GM19023 (cell line): Measurements from ENCODE around the gene CDC42EP1.
"Not testable (repeated sequence)": the region's sequence is repeated elsewhere in the genome, so short reads cannot be mapped to it uniquely, and the experiment has no call there.

Experiments
- ATAC-seq: cut with Tn5 transposase; IDR thresholded peaks from one replicate; pipeline ENCODE4 v1.9.1; 2021; ENCODE audit warnings: mild to moderate bottlenecking, moderate library complexity; ENCODE audit not compliant: unreplicated experiment

CDC42EP1 gene

DNA sequence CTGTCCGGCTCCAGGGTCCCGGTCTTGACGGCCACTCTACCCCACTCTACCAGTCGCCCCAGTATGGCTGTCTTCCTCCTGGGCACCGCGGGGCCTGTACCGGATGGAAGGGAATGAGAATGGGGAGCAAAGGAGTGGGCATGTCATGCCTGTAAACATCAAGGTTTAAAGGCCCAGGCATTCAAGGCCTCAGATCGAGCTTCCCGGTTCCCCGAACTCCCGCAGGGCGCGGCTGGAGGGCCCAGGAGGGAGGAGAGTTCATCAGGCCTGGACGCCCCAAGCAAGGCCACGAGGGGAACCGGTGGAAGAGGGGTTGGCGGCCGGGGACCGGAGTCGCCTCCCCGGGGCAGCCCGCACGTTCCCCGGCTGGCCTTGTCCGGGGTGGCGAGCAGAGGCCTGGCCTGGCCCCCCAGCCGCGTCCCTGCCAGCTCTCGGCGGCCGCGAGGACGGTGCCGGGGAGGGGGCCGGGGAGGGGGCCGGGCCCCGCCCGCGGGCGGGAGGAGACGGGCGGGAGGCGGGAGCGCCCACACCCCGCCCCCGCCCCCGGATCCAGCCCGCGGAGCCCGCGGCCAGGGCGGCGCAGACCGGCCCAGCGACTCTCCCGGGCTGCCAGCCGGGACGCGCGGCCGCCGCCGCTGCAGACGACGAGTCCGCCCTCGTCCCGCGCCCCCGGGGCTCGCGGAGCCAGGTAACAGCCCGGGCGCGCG lies at the start of gene CDC42EP1:
Gene CDC42EP1 (plus strand): TSS at position 580 of the 707 bp plus-strand sequence. CDS start 5,870 bp downstream, outside the sequence.
- ATAC-seq, result no peak

DNA sequence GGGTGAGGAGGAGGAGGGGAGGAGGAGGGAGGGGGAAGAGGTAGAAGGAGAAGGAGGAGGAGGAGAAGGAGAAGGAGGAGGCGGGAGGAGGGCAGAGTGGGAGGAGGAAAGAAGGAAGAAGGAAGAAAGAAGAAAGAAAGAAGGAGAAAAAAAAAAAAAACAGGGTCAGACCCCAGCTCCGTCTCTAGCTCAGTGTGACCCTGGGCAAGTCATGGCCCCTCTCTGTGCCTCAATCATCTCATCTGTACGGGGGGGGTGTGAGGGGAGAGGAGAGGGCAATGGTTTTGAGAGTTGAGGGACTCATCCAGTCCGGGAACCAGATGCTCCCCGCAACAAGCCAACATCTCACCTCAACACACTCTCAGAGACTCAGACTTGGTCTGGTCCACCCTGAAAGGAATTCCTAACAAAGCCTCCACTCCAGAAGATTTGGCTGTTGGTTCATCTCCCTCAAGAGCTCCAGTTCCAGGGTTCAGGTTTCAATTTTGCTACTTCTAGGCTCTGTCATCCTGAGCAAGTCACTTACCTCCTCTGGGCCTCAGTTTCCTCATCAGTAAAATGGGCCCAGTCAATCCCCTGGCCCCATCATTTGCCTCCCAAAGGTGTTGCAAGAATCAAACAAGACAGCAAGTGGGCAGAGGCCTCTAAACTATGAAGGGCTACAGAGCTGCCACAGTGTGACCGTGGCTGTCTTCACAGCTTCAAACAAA lies 48.7 kb upstream of the CDC42EP1 start:
- no peak for ATAC-seq

DNA sequence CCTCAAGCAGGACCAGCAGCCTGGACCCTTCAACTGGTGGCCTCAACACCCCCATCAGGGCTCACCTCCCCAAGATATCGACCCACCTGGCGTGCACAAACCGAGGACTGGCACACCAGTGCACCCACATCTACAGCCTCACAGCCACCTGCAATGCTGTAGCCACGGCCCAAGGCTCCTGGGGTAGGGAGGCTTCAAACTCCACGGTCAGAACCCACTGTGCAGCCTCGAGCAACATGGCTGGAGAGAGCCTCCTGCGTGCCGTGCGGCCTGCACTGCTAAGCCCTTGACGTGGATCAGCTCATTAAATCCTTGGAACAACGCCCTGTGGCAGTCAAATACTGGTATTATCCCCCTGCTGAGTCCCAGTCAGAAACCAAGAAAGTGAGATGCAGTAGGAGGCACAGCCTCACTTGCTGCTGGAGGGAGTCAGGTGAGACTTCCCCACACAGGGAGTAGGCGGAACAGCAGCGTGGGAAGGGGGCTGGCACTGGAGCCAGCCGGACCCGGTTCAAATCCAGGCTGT lies 45.7 kb upstream of the CDC42EP1 start:
- no peak for ATAC-seq

- ATAC-seq, result no peak
Observed at GRCh38 chr22:37515901-37516300, 44.4 kb upstream of the CDC42EP1 start.

GRCh38 chr22:37516456-37516855 lies 43.8 kb upstream of the CDC42EP1 start:
- no peak for ATAC-seq

GRCh38 chr22:37517826-37518450 lies 42.3 kb upstream of the CDC42EP1 start:
- ATAC-seq, result no peak

DNA sequence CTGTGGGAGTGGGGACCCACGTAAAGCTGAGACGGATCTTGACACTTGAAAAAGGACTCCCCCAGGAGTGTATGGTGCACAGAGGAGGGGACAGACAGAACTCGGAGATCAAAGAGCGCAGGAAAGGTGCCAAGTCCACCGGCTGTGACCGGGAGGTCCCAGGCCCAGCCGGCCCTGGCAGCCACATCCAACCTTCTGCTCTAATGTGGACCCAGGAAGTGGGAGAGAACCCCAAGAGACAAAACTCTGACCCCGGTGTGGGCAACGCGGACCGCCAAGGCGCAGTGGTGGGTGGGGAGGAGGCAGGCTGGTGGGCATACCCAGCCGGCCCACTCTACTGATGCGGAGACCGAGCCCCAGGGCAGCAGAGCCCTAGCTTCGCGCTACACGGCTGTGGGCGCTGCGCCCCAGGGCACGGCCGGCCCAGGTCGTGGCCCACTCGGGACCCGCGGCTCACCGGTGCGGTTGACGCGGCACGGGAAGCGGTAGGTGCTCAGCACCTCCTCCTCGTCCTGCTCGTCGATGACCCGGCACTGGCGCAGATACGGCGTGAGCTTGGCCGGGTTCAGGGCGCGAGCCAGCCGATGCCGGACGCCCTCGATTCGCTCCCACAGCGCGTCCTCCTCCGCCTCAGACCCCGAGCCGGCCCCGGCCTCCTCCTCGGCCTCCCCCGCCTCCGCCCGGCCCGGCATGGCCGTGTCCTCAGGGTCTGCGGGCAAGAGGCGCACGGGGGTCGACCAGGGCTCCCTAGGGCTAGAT lies 41.6 kb upstream of the CDC42EP1 start:
- no peak for ATAC-seq

DNA sequence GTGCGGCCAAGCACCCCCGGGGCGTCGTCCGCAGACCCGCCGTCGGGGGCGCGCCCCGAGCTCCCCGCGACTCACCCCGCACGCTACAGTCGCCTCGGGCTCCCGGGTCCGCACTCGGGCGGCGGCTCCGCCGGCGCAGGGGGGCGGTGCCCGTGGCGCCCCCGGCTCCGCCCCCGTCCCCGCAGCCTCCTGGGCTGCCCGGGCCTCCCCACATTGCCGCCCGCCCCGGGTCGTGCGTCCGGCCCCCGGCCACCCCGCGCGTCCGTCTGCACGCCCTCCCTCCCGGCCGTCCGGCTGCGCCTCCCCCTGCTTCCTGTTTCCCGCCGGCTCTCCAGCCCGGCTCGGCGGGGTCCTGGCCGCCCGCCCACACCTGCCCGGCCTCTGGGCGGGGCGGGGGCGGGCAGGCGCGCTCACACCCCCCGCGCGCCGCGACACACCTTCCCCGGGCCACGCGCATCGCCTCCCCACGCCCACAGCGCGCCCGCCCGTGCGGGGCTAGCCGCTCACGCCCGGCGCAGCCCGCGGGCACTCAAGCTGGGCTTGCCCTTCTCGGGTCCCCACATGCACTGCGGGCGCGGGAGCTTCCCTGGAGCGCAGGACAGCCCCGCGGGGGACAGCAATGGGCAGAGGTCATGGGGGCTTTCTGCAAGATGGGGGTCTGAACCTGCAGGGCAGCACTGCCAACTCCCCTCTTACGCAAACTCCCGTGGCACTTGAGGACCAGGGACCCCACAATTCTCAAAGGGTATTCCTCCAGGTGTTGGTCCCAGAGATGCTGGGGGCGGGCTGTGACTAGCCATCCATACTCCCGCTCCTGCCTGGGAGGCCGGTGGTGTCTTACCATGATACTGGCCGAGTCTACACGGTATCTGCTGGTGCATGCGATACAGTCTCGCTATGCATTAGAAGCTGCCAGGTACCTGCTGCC lies 40.7 kb upstream of the CDC42EP1 start, which contains the start of gene CARD10:
Gene CARD10 (minus strand): TSS at position 148 of the 928 bp plus-strand sequence. CDS start 215 bp downstream, outside the sequence.
- no peak for ATAC-seq

DNA sequence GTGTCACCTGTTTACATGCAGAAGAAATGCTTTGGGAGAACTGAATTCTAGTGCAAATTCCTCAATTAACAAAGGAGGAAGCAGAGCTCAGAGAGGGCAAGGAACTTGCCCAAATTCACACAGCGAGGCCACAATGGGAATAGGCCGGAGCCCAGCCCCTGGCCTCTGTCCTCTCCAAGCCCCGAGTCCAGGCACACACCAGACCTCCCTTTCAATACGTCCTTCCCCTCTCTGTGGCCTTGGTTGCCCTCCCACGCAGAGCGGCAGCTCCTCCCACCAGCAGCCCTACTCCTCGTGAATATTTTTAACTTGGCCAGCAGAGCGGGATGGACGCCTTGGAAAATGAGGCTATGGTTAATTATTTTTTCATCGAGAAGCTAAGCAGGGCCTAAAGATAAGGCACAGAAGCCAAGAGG lies 39.5 kb upstream of the CDC42EP1 start:
- ATAC-seq, result no peak

- no peak for ATAC-seq
Observed at GRCh38 chr22:37521236-37521739, 39.0 kb upstream of the CDC42EP1 start.

- no peak for ATAC-seq
Observed at GRCh38 chr22:37522482-37522881, 37.8 kb upstream of the CDC42EP1 start.

GRCh38 chr22:37525073-37525745 lies 35.1 kb upstream of the CDC42EP1 start:
- ATAC-seq, result no peak

DNA sequence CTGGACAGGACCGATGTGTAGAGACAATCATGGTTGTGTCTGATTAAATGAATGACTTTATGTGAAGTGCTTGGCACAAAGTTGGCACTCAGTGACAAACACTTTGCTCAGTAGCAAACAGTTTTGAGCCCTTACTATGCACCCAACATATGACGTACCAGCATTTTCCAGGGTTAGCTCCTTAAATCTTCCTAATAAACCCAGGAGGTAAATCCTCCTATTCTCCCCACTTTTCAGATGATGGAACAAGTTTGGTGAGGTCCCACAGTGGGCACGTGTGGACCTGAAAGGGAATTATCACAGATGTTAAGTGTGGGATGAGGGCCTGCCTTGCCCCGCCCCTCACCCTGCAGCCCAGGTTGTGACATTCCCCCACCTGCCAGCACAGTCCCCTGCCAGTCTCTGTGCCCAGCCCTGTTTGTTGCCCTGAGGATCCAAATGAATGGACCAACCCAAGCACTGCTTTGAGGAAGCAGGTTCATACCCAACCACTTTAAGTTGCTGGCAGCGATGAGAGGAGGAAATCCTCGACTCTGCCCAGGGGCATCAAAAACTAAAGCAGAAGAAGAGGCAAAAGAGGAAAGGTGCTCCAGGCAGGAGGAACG lies 34.4 kb upstream of the CDC42EP1 start:
- no peak for ATAC-seq

GRCh38 chr22:37526376-37526775 lies 33.9 kb upstream of the CDC42EP1 start:
- ATAC-seq, result no peak

GRCh38 chr22:37527081-37527752 lies 33.1 kb upstream of the CDC42EP1 start:
- not testable (repeated sequence) for ATAC-seq

DNA sequence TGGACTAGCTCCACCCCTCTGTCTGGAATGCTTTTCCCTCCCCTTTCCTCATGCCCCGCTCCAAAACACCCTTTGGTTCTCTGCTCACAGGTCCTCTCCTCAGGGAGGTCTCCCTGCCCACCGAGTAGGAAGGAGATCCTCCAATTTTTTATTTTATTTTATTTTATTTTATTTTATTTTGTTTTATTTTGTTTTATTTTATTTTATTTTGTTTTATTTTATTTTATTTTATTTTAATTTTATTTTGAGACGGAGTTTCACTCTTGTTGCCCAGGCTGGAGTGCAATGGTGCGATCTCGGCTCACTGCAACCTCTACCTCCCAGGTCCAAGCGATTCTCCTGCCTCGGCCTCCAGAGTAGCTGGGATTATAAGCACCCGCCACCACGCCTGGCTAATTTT lies 32.3 kb upstream of the CDC42EP1 start:
- ATAC-seq, result not testable (repeated sequence)

DNA sequence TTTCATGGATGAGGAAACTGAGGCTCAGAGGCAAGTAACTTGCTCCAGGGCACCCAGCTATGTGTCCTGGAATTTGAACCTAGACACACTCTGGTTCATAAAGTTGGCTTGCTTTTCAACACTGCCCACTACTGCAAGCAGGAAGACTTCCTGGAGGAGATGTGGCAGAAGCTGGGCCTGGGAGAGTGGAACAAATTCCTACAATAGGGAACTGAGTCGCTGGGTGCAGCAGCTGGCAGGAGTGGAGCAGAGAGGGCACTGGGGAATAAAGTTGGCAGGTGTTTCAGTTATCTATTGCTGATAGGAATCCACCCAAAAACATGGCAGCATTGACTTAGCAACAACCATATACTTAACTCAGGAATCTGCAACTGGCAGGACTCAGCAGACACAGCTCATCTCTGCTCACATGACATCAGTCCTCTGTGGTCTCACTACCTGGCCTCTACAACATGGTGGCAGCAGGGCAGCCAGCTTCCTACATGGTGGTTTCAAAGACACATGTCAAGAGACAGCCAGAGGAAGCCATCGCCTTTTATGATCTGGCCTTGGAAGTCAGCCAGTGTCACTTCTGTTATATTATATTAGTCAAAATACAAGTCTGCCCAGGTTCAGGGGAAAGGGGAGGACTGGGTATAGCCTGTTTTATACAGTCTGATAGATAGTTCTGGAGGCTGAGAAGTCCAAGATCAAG lies 30.5 kb upstream of the CDC42EP1 start:
- no peak for ATAC-seq
